Breast epithelium (tissue), 3 donors: ENCODE data around the gene MRAS.

Experiments
- POLR2A ChIP-seq: fragments of 450-650 bp; IDR thresholded peaks from one replicate; pipeline ENCODE4 v1.6.1; 2016; ENCODE audit warnings: antibody characterized with exemption, mild to moderate bottlenecking, moderate library complexity
- POLR2AphosphoS5 ChIP-seq, 3 donors: sonication (generic); formaldehyde crosslinking; IDR thresholded peaks; one replicate each; pipeline ENCODE4 v1.6.1; 2017; ENCODE audit warnings: antibody characterized with exemption in 3 of 3
- TF ChIP-seq, protein P1 (sequence below), 3 donors: fragments of 450-650 bp; IDR thresholded peaks; one replicate each; pipeline ENCODE4 v1.5.1; 2016 to 2017; ENCODE audit warnings: antibody characterized with exemption in 3 of 3, mild to moderate bottlenecking in 3 of 3, moderate library complexity in 3 of 3

GRCh38 chr3:138429665-138430064, 81.3 kb downstream of the MRAS start:
- TF ChIP-seq, protein P1, sequence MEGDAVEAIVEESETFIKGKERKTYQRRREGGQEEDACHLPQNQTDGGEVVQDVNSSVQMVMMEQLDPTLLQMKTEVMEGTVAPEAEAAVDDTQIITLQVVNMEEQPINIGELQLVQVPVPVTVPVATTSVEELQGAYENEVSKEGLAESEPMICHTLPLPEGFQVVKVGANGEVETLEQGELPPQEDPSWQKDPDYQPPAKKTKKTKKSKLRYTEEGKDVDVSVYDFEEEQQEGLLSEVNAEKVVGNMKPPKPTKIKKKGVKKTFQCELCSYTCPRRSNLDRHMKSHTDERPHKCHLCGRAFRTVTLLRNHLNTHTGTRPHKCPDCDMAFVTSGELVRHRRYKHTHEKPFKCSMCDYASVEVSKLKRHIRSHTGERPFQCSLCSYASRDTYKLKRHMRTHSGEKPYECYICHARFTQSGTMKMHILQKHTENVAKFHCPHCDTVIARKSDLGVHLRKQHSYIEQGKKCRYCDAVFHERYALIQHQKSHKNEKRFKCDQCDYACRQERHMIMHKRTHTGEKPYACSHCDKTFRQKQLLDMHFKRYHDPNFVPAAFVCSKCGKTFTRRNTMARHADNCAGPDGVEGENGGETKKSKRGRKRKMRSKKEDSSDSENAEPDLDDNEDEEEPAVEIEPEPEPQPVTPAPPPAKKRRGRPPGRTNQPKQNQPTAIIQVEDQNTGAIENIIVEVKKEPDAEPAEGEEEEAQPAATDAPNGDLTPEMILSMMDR (IDR thresholded peaks at IDR 0.05), result no peak
- no peak for TF ChIP-seq POLR2A
- no peak for TF ChIP-seq POLR2AphosphoS5 (IDR thresholded peaks at IDR 0.05)
